Thyroid gland (tissue), 4 donors: Measurements from ENCODE around the gene TKFC.

Experiments
- CTCF ChIP-seq, 6 experiments: fragments of 200-600 bp in 3 of 6; fragments of 450-650 bp in 3 of 6; sonication (generic) in 3 of 6; IDR thresholded peaks; one replicate each; pipeline ENCODE4 v1.5.1; 2016 to 2019; ENCODE audit warnings: antibody characterized with exemption in 6 of 6, mild to moderate bottlenecking in 2 of 6, inconsistent platforms in 1 of 6, moderate library complexity in 1 of 6
- POLR2A ChIP-seq, 2 donors: fragments of 450-650 bp; IDR thresholded peaks; one replicate each; pipeline ENCODE4 v1.6.1; 2017; ENCODE audit warnings: antibody characterized with exemption in 2 of 2, mild to moderate bottlenecking in 2 of 2, moderate library complexity in 1 of 2

- no peak for TF ChIP-seq CTCF (IDR thresholded peaks at IDR 0.05)
- TF ChIP-seq POLR2A (IDR thresholded peaks at IDR 0.05): no peak
Measured at GRCh38 chr11:61335355-61335710, 2.3 kb downstream of the TKFC start.
